SK-N-SH (cell line): ENCODE results near the gene PDE4B. TPM values are rescaled to one million over a fixed set of nuclear protein-coding genes. Genes with fewer than 3 reads are reported as not detected.
A peak's percentile ranks its signal among the peaks of the same experiment; 100 is the strongest.

Experiments
- CTCF ChIA-PET: fragments of 300-600, 350-600 bp; formaldehyde crosslinking; extraction: SDS; loops from one replicate; lab custom pipeline; 2021; lab: Yijun Ruan, JAX
- POLR2A ChIA-PET: fragments of 350-600 bp; sonication (Branson Sonifier 250); formaldehyde crosslinking; extraction: SDS; loops from one replicate; lab custom pipeline; 2020; ENCODE audit warnings: antibody characterized with exemption, inconsistent platforms; lab: Yijun Ruan, JAX
- DNase-seq: peaks from one replicate; pipeline ENCODE4 v3.0.0; 2012
- H2AFZ ChIP-seq: fragments of 200-600 bp; sonication (generic); 2 replicates; pipeline ENCODE4 v1.8.1; 2016; ENCODE audit warnings: antibody characterized with exemption, mild to moderate bottlenecking, low read depth
- H3F3A ChIP-seq: fragments of 200-600 bp; sonication (generic); replicated peaks from 2 replicates; pipeline ENCODE3; 2016; ENCODE audit warnings: antibody characterized with exemption, mild to moderate bottlenecking; ENCODE audit not compliant: insufficient read depth
- H3K27ac ChIP-seq, 2 experiments: fragments of 200-500 bp in 1 of 2; fragments of 200-600 bp in 1 of 2; sonication (Bioruptor generic) in 1 of 2; sonication (generic), shearing (Covaris generic) in 1 of 2; 2 replicates each; pipeline versions ENCODE4 v1.5.1 to v1.6.1; 2014 to 2016; ENCODE audit warnings: low read depth in 2 of 2, inconsistent platforms in 1 of 2, low read length in 1 of 2, mild to moderate bottlenecking in 1 of 2, mixed read lengths in 1 of 2
- H3K27me3 ChIP-seq: fragments of 200-600 bp; sonication (generic), shearing (Covaris generic); 2 replicates; pipeline ENCODE4 v1.6.1; 2016; ENCODE audit warnings: mixed run types; ENCODE audit not compliant: insufficient read depth
- H3K36me3 ChIP-seq, 2 experiments: fragments of 200-500 bp in 1 of 2; fragments of 200-600 bp in 1 of 2; sonication (Bioruptor generic) in 1 of 2; sonication (generic) in 1 of 2; replicated peaks in 1 of 2; 2 replicates each; pipeline versions ENCODE3 to v1.5.1; 2014 to 2016; ENCODE audit warnings: low read length in 1 of 2, mild to moderate bottlenecking in 1 of 2; ENCODE audit not compliant: insufficient read depth in 2 of 2, control insufficient read depth in 1 of 2
- H3K4me1 ChIP-seq, 2 experiments: fragments of 200-500 bp in 1 of 2; fragments of 200-600 bp in 1 of 2; sonication (Bioruptor generic) in 1 of 2; sonication (generic), shearing (Covaris generic) in 1 of 2; 2 replicates each; pipeline versions ENCODE4 v1.5.1 to v1.6.1; 2014 to 2016; ENCODE audit warnings: low read depth in 1 of 2, low read length in 1 of 2, mixed run types in 1 of 2; ENCODE audit not compliant: insufficient read depth in 2 of 2, control insufficient read depth in 1 of 2
- H3K4me2 ChIP-seq: fragments of 200-600 bp; sonication (generic), shearing (Covaris generic); 2 replicates; pipeline ENCODE4 v1.6.1; 2017; ENCODE audit warnings: mixed run types
- H3K4me3 ChIP-seq, 2 experiments: fragments of 200-500 bp in 1 of 2; fragments of 200-600 bp in 1 of 2; sonication (Bioruptor generic) in 1 of 2; sonication (generic), shearing (Covaris generic) in 1 of 2; 2 replicates each; pipeline versions ENCODE4 v1.5.1 to v1.8.1; 2014 to 2016; ENCODE audit warnings: low read depth in 2 of 2, inconsistent platforms in 1 of 2, low read length in 1 of 2, mild to moderate bottlenecking in 1 of 2, mixed read lengths in 1 of 2, moderate library complexity in 1 of 2
- H3K79me2 ChIP-seq: fragments of 200-600 bp; sonication (generic); 2 replicates; pipeline ENCODE4 v1.8.1; 2017; ENCODE audit warnings: mild to moderate bottlenecking; ENCODE audit not compliant: insufficient read depth
- H3K9ac ChIP-seq: fragments of 200-600 bp; sonication (generic); 2 replicates; pipeline ENCODE4 v1.6.1; 2017; ENCODE audit warnings: mixed run types
- H3K9me2 ChIP-seq: fragments of 200-600 bp; sonication (generic); 2 replicates; pipeline ENCODE4 v1.6.1; 2017; ENCODE audit warnings: mixed run types
- H3K9me3 ChIP-seq: fragments of 200-600 bp; sonication (generic); 2 replicates; pipeline ENCODE4 v1.6.1; 2017; ENCODE audit warnings: mixed run types, mild to moderate bottlenecking, moderate library complexity
- H4K20me1 ChIP-seq: fragments of 200-600 bp; sonication (generic); 2 replicates; pipeline ENCODE4 v1.6.1; 2017; ENCODE audit warnings: mild to moderate bottlenecking, mixed run types; ENCODE audit not compliant: insufficient read depth
- ELF1 ChIP-seq: IDR thresholded peaks from 2 replicates; pipeline ENCODE4 v1.4.0; 2012
- EP300 ChIP-seq, 2 experiments: IDR thresholded peaks; 2 replicates each; pipeline versions ENCODE4 v1.4.0 to v1.6.1; 2012; ENCODE audit warnings: borderline replicate concordance in 1 of 2, low read depth in 1 of 2, low read length in 1 of 2
- FOSL2 ChIP-seq: IDR thresholded peaks from 2 replicates; pipeline ENCODE4 v1.4.0; 2012; ENCODE audit warnings: low read depth, mild to moderate bottlenecking, moderate library complexity, borderline replicate concordance
- GABPA ChIP-seq: IDR thresholded peaks from 2 replicates; pipeline ENCODE4 v1.4.0; 2012; ENCODE audit warnings: low read depth, mild to moderate bottlenecking
- JUND ChIP-seq: IDR thresholded peaks from 2 replicates; pipeline ENCODE4 v1.4.0; 2012
- MEF2A ChIP-seq: IDR thresholded peaks from 2 replicates; pipeline ENCODE4 v1.4.0; 2012; ENCODE audit warnings: low read depth, borderline replicate concordance
- NFIC ChIP-seq: IDR thresholded peaks from 2 replicates; pipeline ENCODE4 v1.4.0; 2012; ENCODE audit warnings: borderline replicate concordance
- RFX5 ChIP-seq: IDR thresholded peaks from 2 replicates; pipeline ENCODE4 v1.6.1; 2012; ENCODE audit warnings: mild to moderate bottlenecking, improper control_type of control experiment, low read length
- RXRA ChIP-seq: IDR thresholded peaks from 2 replicates; pipeline ENCODE4 v1.4.0; 2012; ENCODE audit warnings: low read depth, mild to moderate bottlenecking, borderline replicate concordance
- TAF1 ChIP-seq: IDR thresholded peaks from 2 replicates; pipeline ENCODE4 v1.6.1; 2012; ENCODE audit warnings: low read depth, mild to moderate bottlenecking, low read length, moderate library complexity, borderline replicate concordance
- TCF12 ChIP-seq: IDR thresholded peaks from 2 replicates; pipeline ENCODE4 v1.4.0; 2012
- TEAD4 ChIP-seq: IDR thresholded peaks from 2 replicates; pipeline ENCODE4 v1.4.0; 2012; ENCODE audit warnings: mild to moderate bottlenecking, borderline replicate concordance; ENCODE audit not compliant: insufficient read depth
- WGBS: methylation state at CpG from one replicate; pipeline ENCODE4 v1.1.6; 2017; ENCODE audit warnings: low lambda C conversion rate; 5-methylcytosine and 5-hydroxymethylcytosine counted together
- polyA plus RNA-seq, 3 experiments: library from polyadenylated mRNA; depleted of rRNA; stranded (reverse); fragments of >200 nt; gene quantifications; 2 replicates each; pipeline ENCODE4 v1.2.3, GENCODE V29; 2012
- TF ChIP-seq, protein P1 (sequence below): IDR thresholded peaks from 2 replicates; pipeline ENCODE4; 2012
- TF ChIP-seq, protein P2 (sequence below): fragments of 150-350 bp; IDR thresholded peaks from 2 replicates; pipeline ENCODE4 v1.6.1; 2017; ENCODE audit warnings: antibody characterized with exemption, low read length, low read depth, borderline replicate concordance

PDE4B gene
- polyA plus RNA-seq, 1 of the 3 experiments (the other 2 are of a cell fraction): 1.9 TPM

DNA sequence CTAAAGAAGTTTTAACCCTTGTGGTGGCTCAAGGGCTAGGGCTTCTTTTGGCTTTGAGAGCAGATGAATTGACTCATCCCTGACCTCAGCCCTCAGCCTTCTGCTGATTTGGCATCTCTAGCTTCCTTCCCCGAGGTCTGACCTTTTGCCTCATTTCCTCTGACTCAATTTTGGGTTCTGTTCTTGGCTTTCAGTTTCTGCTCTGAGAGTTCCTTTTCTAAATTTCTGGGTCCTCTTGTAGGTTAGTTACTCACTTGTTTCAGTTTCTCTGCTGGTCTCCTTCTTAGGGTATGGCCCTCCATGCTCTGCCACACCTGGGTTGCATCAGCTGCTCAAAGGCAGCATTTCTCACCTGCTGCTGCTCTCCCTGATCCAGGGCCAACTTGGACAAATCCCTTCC is 19.4 kb downstream of the PDE4B start:
- POLR2A ChIA-PET: no interaction called here
- peak overlapping the region; percentile 28; the same call in 1 of the 2 replicates for H3K9ac ChIP-seq

DNA sequence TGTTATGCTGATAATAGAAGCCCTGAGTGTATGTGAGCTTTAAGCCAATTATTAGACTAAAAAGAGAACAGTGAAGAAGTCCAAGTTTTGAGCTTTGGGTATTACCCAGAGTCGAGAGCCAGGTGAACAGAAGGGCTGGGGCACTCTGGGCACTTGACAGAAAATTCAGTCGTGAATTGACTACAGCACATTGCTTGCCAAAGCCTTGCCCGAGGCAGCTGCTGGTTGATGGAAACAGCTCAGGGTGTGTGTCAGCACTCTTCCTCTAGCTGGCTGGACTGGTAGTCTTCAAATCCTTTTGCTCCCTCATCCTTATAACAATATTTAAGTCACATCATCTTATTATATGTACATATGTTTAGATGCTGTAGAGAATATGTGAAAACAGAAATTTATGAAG is 21.3 kb downstream of the PDE4B start:
- ChIA-PET CTCF (no interaction called here), POLR2A (no interaction called here)
- TF ChIP-seq GABPA: no peak
- TF ChIP-seq RFX5: no peak
- no peak for TF ChIP-seq EP300 (IDR thresholded peaks at IDR 0.05; ENCODE audit: borderline replicate concordance in 1 of 2, low read depth in 1 of 2, low read length in 1 of 2)
- TF ChIP-seq FOSL2: no peak
- no peak for TF ChIP-seq TAF1
- Histone ChIP-seq H3K4me2 (no peak overlapping the region), H3K27me3 (no peaks in the 10 kb centered on the region), H3K4me1 (peaks cover 8 to 16% of the 10 kb centered on the region in 2 experiments; a peak in 2 of 4 replicates), H3K4me3 (no peak overlapping the region), H3K9ac (no peak overlapping the region), H3K9me2 (no peaks in the 10 kb centered on the region), H3K9me3 (no peaks in the 10 kb centered on the region), H3K36me3 (no peaks in the 10 kb centered on the region), H3F3A (peaks cover 12% of the 10 kb centered on the region), H3K79me2 (no peaks in the 10 kb centered on the region), H3K27ac (peak overlapping the region in 1 of 2 experiments; percentile 36; a peak in 3 of 4 replicates), H4K20me1 (no peaks in the 10 kb centered on the region), H2AFZ (peak overlapping the region; percentile 27; the same call in 1 of the 2 replicates)
- peak; percentile 29 for DNase-seq
- WGBS: 17% methylated on average over 3 of the region's 3 CpGs

More for the DNA sequence above, 19.4 kb downstream of the PDE4B start:
- CTCF ChIA-PET: no interaction called here
- H3K4me1 ChIP-seq: peaks cover 8 to 16% of the 10 kb centered on the region in 2 experiments; a peak in 2 of 4 replicates
- H3K27me3 ChIP-seq: no peaks in the 10 kb centered on the region
- TF ChIP-seq, protein P1, sequence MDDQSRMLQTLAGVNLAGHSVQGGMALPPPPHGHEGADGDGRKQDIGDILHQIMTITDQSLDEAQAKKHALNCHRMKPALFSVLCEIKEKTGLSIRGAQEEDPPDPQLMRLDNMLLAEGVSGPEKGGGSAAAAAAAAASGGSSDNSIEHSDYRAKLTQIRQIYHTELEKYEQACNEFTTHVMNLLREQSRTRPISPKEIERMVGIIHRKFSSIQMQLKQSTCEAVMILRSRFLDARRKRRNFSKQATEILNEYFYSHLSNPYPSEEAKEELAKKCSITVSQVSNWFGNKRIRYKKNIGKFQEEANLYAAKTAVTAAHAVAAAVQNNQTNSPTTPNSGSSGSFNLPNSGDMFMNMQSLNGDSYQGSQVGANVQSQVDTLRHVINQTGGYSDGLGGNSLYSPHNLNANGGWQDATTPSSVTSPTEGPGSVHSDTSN: peak; percentile 37; the same call in 1 of the 2 replicates
- TF ChIP-seq TEAD4 (no peak), JUND (peak; percentile 56), MEF2A (no peak), RXRA (peak; percentile 87), TCF12 (peak; percentile 62), FOSL2 (peak; percentile 76; the same call in 1 of the 2 replicates), ELF1 (peak; percentile 16; the same call in 1 of the 2 replicates), GABPA (peak; percentile 54; the same call in 1 of the 2 replicates), EP300 (IDR thresholded peaks at IDR 0.05; ENCODE audit: borderline replicate concordance in 1 of 2, low read depth in 1 of 2, low read length in 1 of 2) (peak in 1 of 2 experiments; percentile 50; a peak in 1 of 4 replicates), NFIC (peak; percentile 79)
- TF ChIP-seq, protein P2, sequence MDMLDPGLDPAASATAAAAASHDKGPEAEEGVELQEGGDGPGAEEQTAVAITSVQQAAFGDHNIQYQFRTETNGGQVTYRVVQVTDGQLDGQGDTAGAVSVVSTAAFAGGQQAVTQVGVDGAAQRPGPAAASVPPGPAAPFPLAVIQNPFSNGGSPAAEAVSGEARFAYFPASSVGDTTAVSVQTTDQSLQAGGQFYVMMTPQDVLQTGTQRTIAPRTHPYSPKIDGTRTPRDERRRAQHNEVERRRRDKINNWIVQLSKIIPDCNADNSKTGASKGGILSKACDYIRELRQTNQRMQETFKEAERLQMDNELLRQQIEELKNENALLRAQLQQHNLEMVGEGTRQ: no peak
- H3K27ac ChIP-seq: peak overlapping the region in 1 of 2 experiments; percentile 87; a peak in 2 of 4 replicates
- H3F3A ChIP-seq: peaks cover 12% of the 10 kb centered on the region
- peak overlapping the region in 1 of 2 experiments; percentile 34; a peak in 1 of 4 replicates for H3K4me3 ChIP-seq
- no peaks in the 10 kb centered on the region for H3K79me2 ChIP-seq
- H4K20me1 ChIP-seq: no peaks in the 10 kb centered on the region
- no peaks in the 10 kb centered on the region for H3K9me3 ChIP-seq
- peak overlapping the region; percentile 69 for H2AFZ ChIP-seq
- 0% methylated on average over 1 of the region's 1 CpG for WGBS
- no peaks in the 10 kb centered on the region for H3K9me2 ChIP-seq
- no peak for DNase-seq
- H3K4me2 ChIP-seq: peak overlapping the region; percentile 74
- H3K36me3 ChIP-seq: no peaks in the 10 kb centered on the region
